GM15510 (cell line): ENCODE measurements around the gene COLEC12.

Source experiments
- POLR2A ChIP-seq: IDR thresholded peaks from 3 replicates; pipeline ENCODE4 v1.6.1; 2011; ENCODE audit warnings: borderline replicate concordance; ENCODE audit not compliant: insufficient read length; ENCODE audit errors: extremely low read depth

The COLEC12 gene

DNA sequence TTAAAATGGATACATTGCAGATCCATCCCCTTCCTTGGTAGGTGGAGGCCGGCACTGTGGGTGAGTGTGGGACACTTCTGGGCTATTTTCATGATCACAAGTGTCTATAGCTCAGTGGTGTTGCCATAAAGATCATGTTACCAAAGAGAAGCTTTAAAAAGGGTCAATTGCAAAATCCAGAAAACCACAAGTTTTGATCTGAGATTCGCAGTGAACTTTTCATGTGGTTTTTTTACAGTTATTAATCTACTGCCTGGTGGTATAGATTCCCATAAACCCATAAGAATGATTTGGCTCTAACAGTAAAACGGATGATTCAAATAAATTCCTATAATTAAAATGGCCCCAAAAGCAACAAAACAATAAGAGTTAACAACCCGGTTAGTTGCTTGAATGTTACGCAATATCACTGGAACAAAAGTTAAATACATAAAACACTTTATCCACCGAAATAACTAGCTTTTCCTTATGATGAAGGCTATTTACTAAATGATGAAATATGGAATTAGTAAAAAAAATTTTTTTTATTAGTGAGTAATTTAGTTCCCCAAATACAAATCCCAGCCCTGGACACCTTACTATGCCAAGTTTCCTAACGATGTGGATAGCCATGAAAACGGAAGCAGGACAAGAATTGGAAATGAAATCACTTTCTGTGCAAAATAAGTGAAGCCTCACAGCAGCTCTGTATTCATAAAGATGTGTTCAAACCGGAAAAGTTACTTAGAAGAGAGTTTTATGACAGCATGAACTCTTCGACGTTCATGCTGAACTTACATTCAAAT, 137.0 kb downstream of the COLEC12 start:
- TF ChIP-seq POLR2A, result no peak

GRCh38 chr18:362311-363290, 137.9 kb downstream of the COLEC12 start:
- TF ChIP-seq POLR2A, result no peak

GRCh38 chr18:361941-362310, 138.6 kb downstream of the COLEC12 start:
- TF ChIP-seq POLR2A, result no peak

DNA sequence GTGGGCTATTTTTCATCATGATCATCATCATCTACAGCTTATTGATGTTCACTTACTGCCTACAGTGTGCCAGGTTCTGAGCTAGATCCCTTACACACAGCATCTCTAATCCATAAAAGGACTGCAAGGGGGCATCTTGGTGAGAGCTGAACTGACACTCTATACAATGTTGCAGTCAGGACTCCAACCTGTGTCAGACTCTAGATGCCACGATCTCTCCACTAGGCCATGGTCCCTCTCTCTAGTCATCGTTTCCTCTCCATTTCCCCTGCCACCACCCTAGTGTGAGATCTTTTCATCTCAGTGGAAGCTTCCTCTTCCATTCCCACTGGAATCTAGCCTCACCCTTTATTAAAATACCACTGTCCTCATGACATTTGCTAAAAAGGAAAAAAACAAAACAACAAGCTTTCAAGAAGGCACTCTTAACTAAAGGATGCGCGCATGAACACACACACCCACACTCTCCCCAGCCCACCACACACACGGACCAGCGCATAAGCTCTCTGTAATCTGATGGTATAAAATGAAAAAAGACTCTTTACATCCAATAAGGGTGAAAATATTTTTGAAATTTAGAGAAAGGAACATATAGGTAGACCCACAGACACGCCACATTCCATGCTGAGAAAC, 139.3 kb downstream of the COLEC12 start:
- TF ChIP-seq POLR2A, result no peak

DNA sequence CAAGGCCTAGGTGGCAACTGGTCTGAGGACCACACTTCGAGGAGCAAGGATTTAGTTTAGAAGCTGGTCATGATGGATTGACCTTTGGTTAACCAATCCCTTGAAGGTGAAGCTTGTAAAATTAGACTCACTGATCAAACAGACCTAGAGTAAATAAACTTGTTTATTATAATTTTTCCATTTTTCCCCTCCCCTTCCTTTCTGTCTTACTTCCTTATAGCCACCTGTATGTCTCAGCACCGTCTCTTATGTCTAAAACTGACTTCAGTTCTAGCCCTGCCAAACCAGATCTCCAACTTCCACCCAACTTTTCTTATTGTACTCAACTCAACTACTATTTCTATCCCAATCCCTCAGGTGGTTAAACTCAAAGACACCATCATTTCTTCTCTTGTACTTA, 139.8 kb downstream of the COLEC12 start:
- no peak for TF ChIP-seq POLR2A

DNA sequence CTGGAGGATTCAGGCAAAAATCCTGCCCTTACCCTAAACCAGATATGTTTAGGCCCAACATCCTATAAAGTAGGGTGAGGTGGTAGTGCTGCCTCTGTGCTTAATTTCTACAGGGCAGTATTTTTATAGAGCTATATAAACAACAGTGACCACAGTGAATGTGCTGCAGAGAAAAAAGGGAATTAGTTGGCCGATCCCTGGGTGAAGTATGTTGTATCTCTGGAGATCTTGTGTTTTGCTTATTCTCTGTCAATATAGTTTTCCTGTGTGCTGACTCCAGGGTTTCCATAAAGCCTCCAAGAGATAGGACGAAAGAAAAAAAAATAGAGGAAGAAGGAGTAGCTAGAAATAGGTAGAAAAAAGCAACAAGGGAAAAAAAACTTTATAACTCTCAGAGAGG, 143.7 kb downstream of the COLEC12 start:
- no peak for TF ChIP-seq POLR2A

DNA sequence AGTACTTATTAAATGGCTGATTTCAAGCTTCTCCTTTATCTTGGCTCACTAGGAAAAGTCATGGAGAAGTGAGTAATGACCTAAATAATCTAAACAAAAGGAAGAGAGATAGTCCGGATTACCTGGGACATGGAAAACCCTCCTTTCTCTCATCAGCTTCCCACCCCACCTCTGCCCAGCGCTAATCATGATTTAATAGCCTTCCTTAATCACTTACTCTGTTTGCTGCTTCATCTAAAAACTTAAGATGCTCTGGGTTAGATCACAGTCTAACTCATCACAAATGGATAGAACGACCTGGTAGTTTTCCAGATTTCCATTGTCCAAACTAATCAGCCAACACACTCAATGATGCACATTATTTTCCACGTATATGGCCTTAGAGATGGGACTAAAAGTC, 144.8 kb downstream of the COLEC12 start:
- no peak for TF ChIP-seq POLR2A

- TF ChIP-seq POLR2A, result no peak
Observed at GRCh38 chr18:354471-354870, 146.0 kb downstream of the COLEC12 start.

GRCh38 chr18:354003-354402, 146.5 kb downstream of the COLEC12 start:
- no peak for TF ChIP-seq POLR2A

DNA sequence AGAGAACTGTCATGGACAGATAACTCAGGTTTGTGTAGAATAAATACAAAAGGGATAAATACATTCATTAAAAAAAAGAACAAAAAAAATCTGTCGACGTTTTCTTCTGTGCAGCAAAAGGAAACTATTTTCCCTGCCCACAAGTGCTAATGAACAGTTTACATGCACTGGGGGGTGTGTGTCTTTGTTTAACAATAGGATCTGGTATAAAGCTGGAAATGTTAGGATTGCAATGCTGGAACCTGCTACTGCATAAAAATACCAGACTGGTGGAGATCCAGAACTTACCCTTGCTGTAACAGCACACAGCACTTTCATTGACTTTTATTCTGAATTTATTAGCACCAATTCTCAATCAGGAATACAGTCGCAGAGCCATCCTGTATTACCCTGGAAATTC, 148.1 kb downstream of the COLEC12 start:
- TF ChIP-seq POLR2A, result no peak

GRCh38 chr18:350953-351572, 149.4 kb downstream of the COLEC12 start:
- TF ChIP-seq POLR2A, result no peak

DNA sequence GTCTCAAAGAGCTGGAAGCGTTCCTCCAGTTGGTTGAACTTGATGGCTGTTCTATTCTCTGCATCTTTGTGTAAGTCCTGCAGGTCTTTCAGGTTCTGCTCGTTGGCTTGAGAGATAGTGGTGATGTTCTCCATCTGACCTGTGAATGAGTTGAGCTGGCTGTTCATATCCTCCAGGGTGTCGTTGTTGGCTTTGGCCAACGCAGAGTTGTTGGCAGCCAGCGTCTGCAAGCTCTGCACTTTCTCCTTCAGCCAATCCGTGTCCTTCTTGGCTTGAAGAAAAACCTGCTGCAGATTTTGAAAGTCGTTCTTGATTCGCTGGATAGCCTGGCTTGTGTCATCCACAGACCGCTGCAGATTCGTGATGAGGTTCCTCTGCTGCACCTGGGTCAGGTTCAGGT, 153.9 kb downstream of the COLEC12 start:
- no peak for TF ChIP-seq POLR2A

DNA sequence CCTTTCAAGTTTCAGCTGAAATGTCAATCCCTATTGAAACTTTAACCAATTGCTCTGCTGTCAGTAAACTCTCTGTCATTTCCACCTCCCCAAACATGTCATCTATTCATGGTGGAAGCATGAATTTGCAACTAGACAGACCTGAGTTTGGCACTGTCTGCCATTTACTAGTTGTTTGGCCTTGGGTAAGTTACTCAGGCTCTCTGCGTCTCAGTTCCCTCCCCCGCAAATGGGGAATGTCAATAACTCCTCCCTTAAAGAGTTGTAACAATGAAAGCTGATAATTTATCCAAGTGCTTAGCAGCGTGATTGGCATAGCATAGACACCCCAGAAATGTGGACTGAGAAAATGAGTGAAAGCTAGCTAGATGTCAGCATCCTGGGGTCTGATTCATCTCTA, 159.4 kb downstream of the COLEC12 start:
- no peak for TF ChIP-seq POLR2A

GRCh38 chr18:340044-340443, 160.5 kb downstream of the COLEC12 start:
- no peak for TF ChIP-seq POLR2A

DNA sequence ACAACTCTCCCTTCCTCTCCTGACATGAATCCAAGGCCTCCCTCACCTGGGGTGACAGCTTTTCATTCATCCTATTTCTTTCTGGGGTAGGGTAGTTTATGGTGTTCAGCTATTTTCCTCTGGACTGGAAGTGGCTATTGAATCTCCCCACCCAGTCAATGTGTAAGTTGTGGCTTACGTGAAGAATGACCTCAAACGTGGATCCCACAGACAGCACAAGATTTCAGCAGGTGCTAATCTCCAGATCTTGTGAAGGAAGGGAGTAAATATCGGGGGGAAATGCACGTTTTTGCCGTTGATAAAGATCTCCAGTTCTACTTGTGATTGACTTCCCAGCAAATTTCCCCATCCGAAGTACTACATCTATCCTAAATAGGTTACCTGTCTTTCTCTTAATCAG, 161.3 kb downstream of the COLEC12 start:
- TF ChIP-seq POLR2A, result no peak

- no peak for TF ChIP-seq POLR2A
Observed at GRCh38 chr18:336713-337112, 163.8 kb downstream of the COLEC12 start.

DNA sequence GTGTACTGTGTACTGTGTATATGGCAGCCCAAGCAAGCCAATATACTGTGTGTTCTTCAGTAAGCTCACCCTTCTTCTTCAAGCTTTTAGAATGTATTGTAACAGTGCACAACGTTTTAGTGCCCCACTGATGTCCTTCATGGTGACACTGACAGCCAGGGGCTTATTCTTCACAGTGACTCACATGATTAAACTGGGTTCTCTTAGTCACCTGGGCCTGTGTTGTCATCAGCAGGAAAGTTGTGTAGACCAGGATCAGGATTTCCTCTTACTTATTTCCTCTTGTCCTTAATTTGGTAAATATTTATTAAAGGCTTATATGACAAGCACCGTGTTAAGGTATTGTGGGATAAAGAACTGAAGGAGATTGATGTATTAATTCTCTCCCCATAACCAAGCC, 164.8 kb downstream of the COLEC12 start:
- TF ChIP-seq POLR2A, result no peak
